Kasumi-1 (cell line): Measurements from ENCODE around the gene ADGRD2.
A peak's percentile ranks its signal among the peaks of the same experiment; 100 is the strongest.

Experiments
- DNase-seq, 2 experiments: peaks; one replicate each; lab custom pipeline; 2025; lab: John Stamatoyannopoulos, UW

Gene ADGRD2

GRCh38 chr9:124479947-124480620 lies 29.8 kb downstream of the ADGRD2 start:
- no peak for DNase-seq

GRCh38 chr9:124480621-124480981 lies 30.4 kb downstream of the ADGRD2 start:
- peak; percentile 71 to 75 for DNase-seq

- peak; percentile 39 to 61 for DNase-seq
These were observed 30.9 kb downstream of the ADGRD2 start for GRCh38 chr9:124481115-124481514.

- no peak for DNase-seq
These were observed 32.3 kb downstream of the ADGRD2 start for GRCh38 chr9:124482431-124483031.

- DNase-seq = no peak
These were observed 33.2 kb downstream of the ADGRD2 start for GRCh38 chr9:124483481-124483880.

- DNase-seq = no peak
These were observed 35.0 kb downstream of the ADGRD2 start for GRCh38 chr9:124485201-124485600.

GRCh38 chr9:124485936-124486335 lies 35.7 kb downstream of the ADGRD2 start:
- DNase-seq = no peak

GRCh38 chr9:124486778-124487259 lies 36.6 kb downstream of the ADGRD2 start:
- DNase-seq = no peak

GRCh38 chr9:124487260-124488182 lies 37.3 kb downstream of the ADGRD2 start:
- DNase-seq = no peak

- DNase-seq = no peak
These were observed 38.5 kb downstream of the ADGRD2 start for GRCh38 chr9:124488641-124489210.

GRCh38 chr9:124489222-124489621 lies 39.0 kb downstream of the ADGRD2 start:
- no peak for DNase-seq

GRCh38 chr9:124490004-124490403 lies 39.8 kb downstream of the ADGRD2 start:
- DNase-seq = no peak

- no peak for DNase-seq
These were observed 41.1 kb downstream of the ADGRD2 start for GRCh38 chr9:124491049-124491975.

GRCh38 chr9:124492818-124493217 lies 42.6 kb downstream of the ADGRD2 start:
- DNase-seq = no peak

- DNase-seq = no peak
These were observed 43.0 kb downstream of the ADGRD2 start for GRCh38 chr9:124493218-124493617.

GRCh38 chr9:124493794-124494479 lies 43.7 kb downstream of the ADGRD2 start:
- no peak for DNase-seq

- DNase-seq = no peak
These were observed 45.1 kb downstream of the ADGRD2 start for GRCh38 chr9:124495126-124496074.

GRCh38 chr9:124496075-124496449 lies 45.8 kb downstream of the ADGRD2 start:
- no peak for DNase-seq

GRCh38 chr9:124496463-124496862 lies 46.2 kb downstream of the ADGRD2 start:
- no peak for DNase-seq

GRCh38 chr9:124497441-124497840 lies 47.2 kb downstream of the ADGRD2 start:
- no peak for DNase-seq
